GM12874 (cell line): ENCODE data around the gene DALRD3.

Source experiments
- TF ChIP-seq, protein P1 (sequence below): IDR thresholded peaks from 2 replicates; pipeline ENCODE4 v1.5.1; 2011; ENCODE audit warnings: low read depth, mild to moderate bottlenecking, control low read depth, low read length, moderate library complexity; ENCODE audit not compliant: insufficient read depth

Gene DALRD3

DNA sequence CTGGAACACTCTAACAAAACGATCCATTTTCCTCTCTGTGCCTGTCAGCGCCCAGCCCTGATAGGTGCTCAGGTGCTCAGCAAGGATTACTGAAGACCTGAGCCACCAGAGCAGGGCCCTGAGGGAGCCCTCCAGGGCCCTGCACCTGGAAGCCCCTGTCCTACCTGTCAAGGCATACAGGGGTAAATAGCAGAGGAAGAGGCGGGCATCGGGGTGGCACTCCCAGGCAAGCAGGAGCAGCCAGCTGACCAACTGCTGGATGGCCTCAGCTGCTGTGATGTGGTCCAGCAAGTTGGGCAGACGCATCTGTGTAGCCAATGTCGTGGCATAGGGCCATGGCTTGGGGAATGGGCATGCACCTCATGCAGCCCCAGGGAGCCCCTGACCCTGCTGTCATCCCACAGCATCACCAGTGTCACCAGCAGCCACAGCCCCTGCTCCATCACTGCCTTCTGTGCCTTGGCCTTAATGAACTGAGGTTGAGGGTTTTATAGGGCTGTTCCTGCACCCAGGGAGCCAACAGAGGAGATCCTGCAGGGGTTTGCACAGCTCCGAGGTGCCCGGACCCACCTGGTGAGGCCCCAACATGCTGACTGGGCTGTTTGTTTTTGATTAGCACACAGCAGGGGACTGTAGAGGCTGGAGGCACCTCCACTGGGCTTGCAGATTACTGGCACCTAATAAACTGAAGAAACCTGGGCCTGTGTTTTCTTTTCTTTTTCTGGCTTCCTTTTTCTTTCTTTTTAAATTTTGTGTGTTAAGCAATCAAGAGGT, 19.1 kb downstream of the DALRD3 start:
- TF ChIP-seq, protein P1, sequence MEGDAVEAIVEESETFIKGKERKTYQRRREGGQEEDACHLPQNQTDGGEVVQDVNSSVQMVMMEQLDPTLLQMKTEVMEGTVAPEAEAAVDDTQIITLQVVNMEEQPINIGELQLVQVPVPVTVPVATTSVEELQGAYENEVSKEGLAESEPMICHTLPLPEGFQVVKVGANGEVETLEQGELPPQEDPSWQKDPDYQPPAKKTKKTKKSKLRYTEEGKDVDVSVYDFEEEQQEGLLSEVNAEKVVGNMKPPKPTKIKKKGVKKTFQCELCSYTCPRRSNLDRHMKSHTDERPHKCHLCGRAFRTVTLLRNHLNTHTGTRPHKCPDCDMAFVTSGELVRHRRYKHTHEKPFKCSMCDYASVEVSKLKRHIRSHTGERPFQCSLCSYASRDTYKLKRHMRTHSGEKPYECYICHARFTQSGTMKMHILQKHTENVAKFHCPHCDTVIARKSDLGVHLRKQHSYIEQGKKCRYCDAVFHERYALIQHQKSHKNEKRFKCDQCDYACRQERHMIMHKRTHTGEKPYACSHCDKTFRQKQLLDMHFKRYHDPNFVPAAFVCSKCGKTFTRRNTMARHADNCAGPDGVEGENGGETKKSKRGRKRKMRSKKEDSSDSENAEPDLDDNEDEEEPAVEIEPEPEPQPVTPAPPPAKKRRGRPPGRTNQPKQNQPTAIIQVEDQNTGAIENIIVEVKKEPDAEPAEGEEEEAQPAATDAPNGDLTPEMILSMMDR, result no peak

DNA sequence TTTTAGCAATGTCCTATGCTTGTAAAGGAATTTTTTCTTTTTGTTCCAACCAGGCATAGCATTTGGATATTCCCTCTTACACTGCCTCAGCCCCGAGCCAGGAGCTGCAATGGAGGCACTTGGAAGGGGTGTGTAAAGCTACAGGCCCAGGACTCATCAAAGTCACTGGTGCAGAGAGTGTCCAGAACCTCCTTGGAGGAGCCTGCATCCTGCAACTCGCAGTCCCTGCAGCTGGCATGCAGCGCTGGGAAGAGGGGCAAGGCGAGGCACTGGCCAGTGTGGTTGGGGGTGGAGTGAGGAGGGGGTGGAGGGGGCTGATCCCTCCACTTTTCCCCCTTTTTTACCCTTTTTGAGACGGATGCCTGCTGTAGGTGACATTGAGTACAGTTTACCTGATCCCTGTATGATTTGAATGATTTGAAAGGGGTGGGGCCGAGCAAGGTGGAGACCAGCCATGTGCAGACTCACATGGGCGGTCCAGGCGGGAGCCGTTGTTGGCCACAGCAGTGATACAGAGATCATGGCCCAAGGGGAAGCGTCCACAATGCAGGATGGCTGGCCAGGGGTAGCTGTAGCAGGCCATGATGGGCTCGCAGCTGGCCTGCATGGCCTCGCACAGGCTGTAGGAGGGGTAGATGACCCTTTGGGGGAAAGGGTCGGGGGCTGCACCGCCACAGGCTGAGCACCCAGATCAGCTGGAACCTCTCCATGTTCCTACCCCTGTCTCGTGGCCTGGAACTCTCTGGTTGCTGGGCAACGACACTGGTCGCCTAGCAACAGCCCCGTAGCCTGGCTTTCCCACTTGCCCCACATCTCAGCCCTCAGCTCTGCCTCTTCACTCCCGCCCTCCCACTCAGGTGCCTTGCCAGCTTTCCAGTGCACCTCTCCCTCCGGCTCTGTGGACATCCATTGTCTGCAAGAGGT, 20.4 kb downstream of the DALRD3 start:
- TF ChIP-seq, protein P1, result no peak

DNA sequence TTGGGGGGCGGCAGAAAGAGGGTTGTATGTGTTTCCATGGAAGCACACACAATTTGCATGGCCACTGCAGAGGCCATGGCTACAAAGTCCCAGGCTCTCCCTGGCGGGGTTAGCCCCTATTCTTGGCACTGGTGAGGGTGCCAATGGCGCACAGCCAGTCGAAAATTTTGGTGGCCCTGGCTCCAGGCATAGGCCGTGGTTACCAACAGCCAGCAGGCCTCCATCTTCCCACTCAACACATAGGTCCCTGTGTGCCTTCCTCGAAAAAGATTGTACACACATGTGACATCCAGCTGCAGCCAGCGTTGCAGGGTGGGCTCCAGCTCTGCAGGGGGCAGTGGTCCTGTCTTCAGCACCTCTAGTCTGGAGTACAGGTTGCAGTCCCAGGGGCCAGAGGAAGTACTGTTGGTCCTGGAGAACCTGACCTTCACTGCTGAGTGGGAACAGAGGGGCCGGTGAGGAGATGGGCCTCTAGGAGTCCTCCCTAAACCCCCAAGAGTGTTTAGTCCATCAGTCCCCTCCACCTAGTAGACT, 21.2 kb downstream of the DALRD3 start:
- TF ChIP-seq, protein P1, result no peak

DNA sequence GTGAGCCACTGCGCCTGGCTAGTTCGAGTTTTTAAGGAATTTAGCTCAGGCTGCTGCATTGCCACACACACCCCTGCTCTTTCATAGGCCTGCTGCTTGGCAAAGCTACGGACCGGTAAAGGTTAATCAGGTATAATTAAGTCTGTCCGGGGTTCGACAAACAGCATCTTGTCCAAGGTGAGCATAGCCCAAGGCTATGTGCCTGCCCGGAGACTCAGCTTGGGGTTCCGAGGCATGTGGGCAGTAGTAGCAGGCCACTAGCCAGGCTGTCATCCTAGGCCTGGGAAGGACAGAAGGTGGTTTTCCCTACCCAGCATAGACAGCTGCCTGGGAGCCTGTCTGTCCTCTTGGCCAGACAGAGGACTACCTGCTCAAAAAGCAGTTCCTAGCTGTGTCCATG, 21.7 kb downstream of the DALRD3 start:
- TF ChIP-seq, protein P1, result no peak

DNA sequence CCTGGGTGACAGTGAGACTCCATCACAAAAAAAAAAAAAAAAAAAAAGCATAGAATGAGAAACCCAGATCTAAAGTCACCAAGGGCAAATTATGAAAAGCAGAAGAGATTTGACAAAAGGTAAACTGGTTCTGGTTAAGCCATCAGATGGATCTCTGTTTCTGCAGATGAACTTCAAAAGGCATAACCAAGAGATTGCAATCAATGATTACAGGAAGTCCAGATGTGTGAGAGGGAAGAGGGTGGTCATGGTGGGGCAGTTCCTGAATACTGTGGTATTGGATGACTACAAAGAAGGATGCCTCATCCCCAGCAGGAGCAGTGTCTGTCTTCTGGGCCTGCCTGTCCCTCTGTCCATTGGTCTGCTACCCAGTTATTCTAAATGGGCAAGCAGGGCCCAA, 24.5 kb downstream of the DALRD3 start:
- TF ChIP-seq, protein P1, result no peak

DNA sequence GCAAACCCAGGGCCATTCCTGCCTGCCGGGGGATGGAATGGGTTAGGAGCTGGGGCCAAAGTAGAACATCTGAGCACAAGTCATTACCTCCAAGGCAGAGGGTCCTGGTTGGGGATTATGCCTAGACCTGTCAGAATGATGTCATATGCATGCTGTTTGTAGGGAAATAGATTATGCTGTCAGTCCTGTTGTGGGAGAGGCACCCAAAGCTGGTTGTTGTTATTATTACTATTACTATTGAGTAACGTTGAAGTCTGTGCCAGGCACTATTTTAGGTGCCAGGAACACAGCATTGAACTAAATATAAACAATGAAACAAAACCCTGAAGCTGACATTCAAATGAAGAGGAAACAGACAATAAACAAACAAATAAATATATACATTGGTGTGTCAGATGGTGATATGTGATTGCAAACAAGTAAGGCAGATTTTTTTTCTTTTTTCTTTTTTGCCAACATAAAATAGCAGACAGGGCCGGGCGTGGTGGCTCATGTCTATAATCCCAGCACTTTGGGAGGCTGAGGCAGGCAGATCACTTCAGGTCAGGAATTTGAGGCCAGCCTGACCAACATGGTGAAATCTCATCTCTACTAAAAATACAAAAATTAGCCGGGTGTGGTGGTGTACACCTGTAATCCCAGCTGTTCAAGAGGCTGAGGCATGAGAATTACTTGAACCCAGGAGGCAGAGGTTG, 26.4 kb downstream of the DALRD3 start:
- TF ChIP-seq, protein P1, result no peak
